A549 (cell line): Measurements from ENCODE around the gene DHX8. TPM values are rescaled to one million over a fixed set of nuclear protein-coding genes. Genes with fewer than 3 reads are reported as not detected.

Experiments used
- ATAC-seq, 2 experiments: fragments of 200-7000 bp in 1 of 2; fragments of >200 bp in 1 of 2; cut with Nextera tagmentation in 1 of 2; cut with Tn5 transposase in 1 of 2; 3 replicates each; pipeline versions ENCODE4 v1.8.0 to v1.9.1; 2018 to 2020; ENCODE audit warnings: mild to moderate bottlenecking in 1 of 2, moderate library complexity in 1 of 2
- CTCF ChIA-PET: fragments of 300-600 bp; sonication (Branson Sonifier 250); formaldehyde crosslinking; extraction: SDS; loops from one replicate; lab custom pipeline; 2021; ENCODE audit warnings: antibody characterized with exemption, inconsistent platforms; lab: Yijun Ruan, JAX
- POLR2A ChIA-PET: fragments of 350-600 bp; formaldehyde crosslinking; extraction: SDS; loops from one replicate; lab custom pipeline; 2021; ENCODE audit warnings: antibody characterized with exemption, inconsistent platforms; lab: Yijun Ruan, JAX
- DNase-seq, 2 experiments: peaks; one replicate each; pipeline versions ENCODE4 v3.0.0 to v3.0.0-alpha.2; 2011 to 2016; ENCODE audit warnings: low read depth in 1 of 2, low spot score in 1 of 2
- FAIRE-seq: peaks from 2 replicates; lab custom pipeline; 2011; peaks lifted over from hg19 to GRCh38; lab: Jason Lieb, UNC
- H3K27ac ChIP-seq, 2 experiments: fragments of >200 bp; sonication (Bioruptor Twin); formaldehyde crosslinking; 3 replicates each; pipeline ENCODE4 v1.5.1; 2016 to 2017
- H3K4me1 ChIP-seq: fragments of >200 bp; sonication (Bioruptor Twin); formaldehyde crosslinking; 3 replicates; pipeline ENCODE4 v1.6.1; 2016
- H3K4me2 ChIP-seq: fragments of >200 bp; sonication (Bioruptor Twin); formaldehyde crosslinking; 3 replicates; pipeline ENCODE4 v1.6.1; 2016
- H3K4me3 ChIP-seq: fragments of >200 bp; sonication (Bioruptor Twin); formaldehyde crosslinking; 3 replicates; pipeline ENCODE4 v1.5.1; 2016
- H3K9me3 ChIP-seq: fragments of >200 bp; sonication (Bioruptor Twin); formaldehyde crosslinking; 3 replicates; pipeline ENCODE4 v1.6.1; 2016
- ATOH8 ChIP-seq: fragments of 250-450 bp; sonication (Bioruptor Pico); IDR thresholded peaks from 2 replicates; pipeline ENCODE4 v1.5.0; 2020; ENCODE audit warnings: low read depth, mild to moderate bottlenecking, moderate library complexity
- CBX8 ChIP-seq: fragments of 200-600 bp; sonication (generic); IDR thresholded peaks from 2 replicates; pipeline ENCODE4 v1.6.1; 2016
- CHD2 ChIP-seq: fragments of 150-350 bp; IDR thresholded peaks from 2 replicates; pipeline ENCODE4 v1.6.1; 2014; ENCODE audit warnings: low read length; ENCODE audit not compliant: partially characterized antibody
- CHD4 ChIP-seq: fragments of 200-600 bp; sonication (generic); IDR thresholded peaks from 2 replicates; pipeline ENCODE4 v1.6.1; 2016; ENCODE audit warnings: antibody characterized with exemption, mild to moderate bottlenecking, borderline replicate concordance
- EHF ChIP-seq: fragments of 250-450 bp; sonication (Bioruptor Pico); IDR thresholded peaks from 2 replicates; pipeline ENCODE4 v1.5.0; 2020; ENCODE audit warnings: mild to moderate bottlenecking
- ESRRA ChIP-seq: fragments of 150-350 bp; IDR thresholded peaks from 2 replicates; pipeline ENCODE4 v1.6.1; 2014; ENCODE audit warnings: mild to moderate bottlenecking, low read length, borderline replicate concordance
- FOXS1 ChIP-seq: fragments of 250-450 bp; sonication (Bioruptor Pico); IDR thresholded peaks from 2 replicates; pipeline ENCODE4 v1.5.0; 2020; ENCODE audit warnings: mild to moderate bottlenecking, moderate library complexity
- GATA3 ChIP-seq: IDR thresholded peaks from 2 replicates; pipeline ENCODE4 v1.6.1; 2012; ENCODE audit warnings: borderline replicate concordance
- HDAC2 ChIP-seq: fragments of 200-600 bp; sonication (generic); IDR thresholded peaks from 2 replicates; pipeline ENCODE4 v1.6.1; 2016
- HES2 ChIP-seq: fragments of >200 bp; sonication (Bioruptor Twin); formaldehyde crosslinking; IDR thresholded peaks from 2 replicates; pipeline ENCODE4 v1.6.1; 2016
- KDM1A ChIP-seq: fragments of 200-600 bp; sonication (generic); IDR thresholded peaks from 2 replicates; pipeline ENCODE4 v1.6.1; 2016; ENCODE audit warnings: low read depth, mild to moderate bottlenecking
- KDM5A ChIP-seq: fragments of 200-600 bp; sonication (generic); IDR thresholded peaks from 2 replicates; pipeline ENCODE4 v1.6.1; 2016; ENCODE audit warnings: antibody characterized with exemption, mild to moderate bottlenecking
- MAZ ChIP-seq: fragments of 150-350 bp; IDR thresholded peaks from 2 replicates; pipeline ENCODE4 v1.6.1; 2014; ENCODE audit warnings: antibody characterized with exemption, low read depth, low read length, borderline replicate concordance
- MYC ChIP-seq: IDR thresholded peaks from 2 replicates; pipeline ENCODE4 v1.6.1; 2012; ENCODE audit warnings: mild to moderate bottlenecking, inconsistent platforms, low read length, improper control_type of control experiment, borderline replicate concordance
- NFE2L2 ChIP-seq: fragments of 150-350 bp; conservative IDR thresholded peaks from 2 replicates; pipeline ENCODE4 v1.6.1; 2014; ENCODE audit warnings: low read length
- NPAS2 ChIP-seq: fragments of 250-450 bp; sonication (Bioruptor Pico); IDR thresholded peaks from 2 replicates; pipeline ENCODE4 v1.8.0; 2022; ENCODE audit warnings: mild to moderate bottlenecking, moderate library complexity, borderline replicate concordance
- PHF8 ChIP-seq: fragments of 200-600 bp; sonication (generic); IDR thresholded peaks from 2 replicates; pipeline ENCODE4 v1.6.1; 2016; ENCODE audit warnings: low read depth, mild to moderate bottlenecking, antibody characterized with exemption, moderate library complexity, borderline replicate concordance
- POLR2AphosphoS2 ChIP-seq: conservative IDR thresholded peaks from 2 replicates; pipeline ENCODE4 v1.6.1; 2012; ENCODE audit warnings: low read length, improper control_type of control experiment, inconsistent platforms
- RCOR1 ChIP-seq: fragments of 150-350 bp; IDR thresholded peaks from 2 replicates; pipeline ENCODE4 v1.6.1; 2014; ENCODE audit warnings: antibody characterized with exemption, low read length, low read depth
- RFX5 ChIP-seq: fragments of 450-650 bp; IDR thresholded peaks from 2 replicates; pipeline ENCODE4 v1.7.1; 2014; ENCODE audit warnings: antibody characterized with exemption, mild to moderate bottlenecking, moderate library complexity
- RNF2 ChIP-seq: fragments of 200-600 bp; sonication (generic); IDR thresholded peaks from 2 replicates; pipeline ENCODE4 v1.6.1; 2016; ENCODE audit warnings: low read depth, mild to moderate bottlenecking, antibody characterized with exemption, moderate library complexity, borderline replicate concordance
- SMC3 ChIP-seq: fragments of >200 bp; sonication (Bioruptor Twin); formaldehyde crosslinking; IDR thresholded peaks from 3 replicates; pipeline ENCODE4 v1.6.1; 2018; ENCODE audit warnings: inconsistent platforms
- ZSCAN20 ChIP-seq: fragments of 250-450 bp; sonication (Bioruptor Pico); IDR thresholded peaks from 2 replicates; pipeline ENCODE4 v1.8.0; 2022; ENCODE audit warnings: mild to moderate bottlenecking, moderate library complexity
- WGBS: methylation state at CpG from one replicate; pipeline ENCODE4 v1.1.6; 2017; ENCODE audit errors: missing lambda C conversion rate; 5-methylcytosine and 5-hydroxymethylcytosine counted together
- polyA plus RNA-seq, 4 experiments: library from polyadenylated mRNA; depleted of rRNA in 3 of 4; stranded (reverse); fragments of >200 nt; fragmentation: RNase III in 1 of 4; extraction: RNeasy Plus Mini Kit Qiagen cat#74134 plus additional on column Dnase treatment in 1 of 4; gene quantifications; 2 replicates in 3 of 4; 3 replicates in 1 of 4; pipeline ENCODE4 v1.2.3, GENCODE V29; 2011 to 2017
- TF ChIP-seq, protein P1 (sequence below): IDR thresholded peaks from 2 replicates; pipeline ENCODE4 v1.6.1; 2012; ENCODE audit warnings: low read depth, borderline replicate concordance
- TF ChIP-seq, protein P2 (sequence below): fragments of 250-450 bp; sonication (Bioruptor Pico); IDR thresholded peaks from 2 replicates; pipeline ENCODE4 v1.5.0; 2021; ENCODE audit warnings: mild to moderate bottlenecking, moderate library complexity, borderline replicate concordance
- TF ChIP-seq, protein P3 (sequence below): fragments of 450-650 bp; IDR thresholded peaks from 2 replicates; pipeline ENCODE4 v1.6.1; 2014; ENCODE audit warnings: antibody characterized with exemption

The DHX8 gene
- polyA plus RNA-seq, 2 of the 4 experiments (the other 2 are of a cell fraction): 33.2 to 66.0 TPM

- ATAC-seq (no peak), FAIRE-seq (no peak), DNase-seq (no peak)
- Histone ChIP-seq H3K9me3 (no peaks in the 10 kb centered on the region), H3K4me3 (no peak overlapping the region), H3K4me1 (peaks cover 31% of the 10 kb centered on the region), H3K4me2 (no peak overlapping the region), H3K27ac (no peak overlapping the region)
- ChIA-PET CTCF (interaction anchor here (1.2 to 7.8 kb wide), 5 partner anchors 9 to 135 kb away, joined by 3 to 57 read pairs (median 44); partner anchors contain the start of gene DHX8), POLR2A (interaction anchor here (0.7 kb wide), 1 partner anchor 16 kb away, joined by 8 read pairs; no protein-coding TSS in a partner anchor)
- 94% methylated on average over 20 of the region's 20 CpGs for WGBS
- no peak for TF ChIP-seq SMC3
- no peak for TF ChIP-seq KDM5A
- TF ChIP-seq HES2: no peak
- no peak for TF ChIP-seq ATOH8
- TF ChIP-seq MAZ: no peak
- no peak for TF ChIP-seq HDAC2
- no peak for TF ChIP-seq NFE2L2
- TF ChIP-seq RCOR1: no peak
- no peak for TF ChIP-seq RFX5
- TF ChIP-seq KDM1A: no peak
- TF ChIP-seq CBX8: no peak
- TF ChIP-seq CHD4: no peak
- TF ChIP-seq, protein P1, sequence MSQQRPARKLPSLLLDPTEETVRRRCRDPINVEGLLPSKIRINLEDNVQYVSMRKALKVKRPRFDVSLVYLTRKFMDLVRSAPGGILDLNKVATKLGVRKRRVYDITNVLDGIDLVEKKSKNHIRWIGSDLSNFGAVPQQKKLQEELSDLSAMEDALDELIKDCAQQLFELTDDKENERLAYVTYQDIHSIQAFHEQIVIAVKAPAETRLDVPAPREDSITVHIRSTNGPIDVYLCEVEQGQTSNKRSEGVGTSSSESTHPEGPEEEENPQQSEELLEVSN: no peak
- TF ChIP-seq ZSCAN20 (CRISPR knock-in tag): no peak
These were observed 45.4 kb downstream of the DHX8 start for GRCh38 chr17:43528988-43529814.

- no peak for FAIRE-seq
- CTCF ChIA-PET: interaction anchor here (1.1 to 7.8 kb wide), 5 partner anchors 10 to 231 kb away, joined by 3 to 57 read pairs (median 44); partner anchors contain the start of gene DHX8
- POLR2A ChIA-PET: no interaction called here
- peaks cover 31% of the 10 kb centered on the region for H3K4me1 ChIP-seq
- H3K9me3 ChIP-seq: no peaks in the 10 kb centered on the region
- peak overlapping the region in 1 of 2 experiments; percentile 48; a peak in 2 of 6 replicates for H3K27ac ChIP-seq
- TF ChIP-seq CHD2 (no peak), NPAS2 (no peak), CHD4 (no peak), MYC (no peak), EHF (no peak), HES2 (no peak), GATA3 (no peak), ESRRA (no peak), RNF2 (no peak), PHF8 (no peak), FOXS1 (no peak), POLR2AphosphoS2 (no peak), SMC3 (no peak)
- TF ChIP-seq, protein P2, sequence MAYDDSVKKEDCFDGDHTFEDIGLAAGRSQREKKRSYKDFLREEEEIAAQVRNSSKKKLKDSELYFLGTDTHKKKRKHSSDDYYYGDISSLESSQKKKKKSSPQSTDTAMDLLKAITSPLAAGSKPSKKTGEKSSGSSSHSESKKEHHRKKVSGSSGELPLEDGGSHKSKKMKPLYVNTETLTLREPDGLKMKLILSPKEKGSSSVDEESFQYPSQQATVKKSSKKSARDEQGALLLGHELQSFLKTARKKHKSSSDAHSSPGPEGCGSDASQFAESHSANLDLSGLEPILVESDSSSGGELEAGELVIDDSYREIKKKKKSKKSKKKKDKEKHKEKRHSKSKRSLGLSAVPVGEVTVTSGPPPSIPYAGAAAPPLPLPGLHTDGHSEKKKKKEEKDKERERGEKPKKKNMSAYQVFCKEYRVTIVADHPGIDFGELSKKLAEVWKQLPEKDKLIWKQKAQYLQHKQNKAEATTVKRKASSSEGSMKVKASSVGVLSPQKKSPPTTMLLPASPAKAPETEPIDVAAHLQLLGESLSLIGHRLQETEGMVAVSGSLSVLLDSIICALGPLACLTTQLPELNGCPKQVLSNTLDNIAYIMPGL (CRISPR knock-in tag): no peak
- TF ChIP-seq, protein P3, sequence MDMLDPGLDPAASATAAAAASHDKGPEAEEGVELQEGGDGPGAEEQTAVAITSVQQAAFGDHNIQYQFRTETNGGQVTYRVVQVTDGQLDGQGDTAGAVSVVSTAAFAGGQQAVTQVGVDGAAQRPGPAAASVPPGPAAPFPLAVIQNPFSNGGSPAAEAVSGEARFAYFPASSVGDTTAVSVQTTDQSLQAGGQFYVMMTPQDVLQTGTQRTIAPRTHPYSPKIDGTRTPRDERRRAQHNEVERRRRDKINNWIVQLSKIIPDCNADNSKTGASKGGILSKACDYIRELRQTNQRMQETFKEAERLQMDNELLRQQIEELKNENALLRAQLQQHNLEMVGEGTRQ: no peak
- TF ChIP-seq, all 56 proteins: peak for 0
- ATAC-seq: no peak; a peak in 1 of 6 replicates
- no peak overlapping the region for H3K4me2 ChIP-seq
- no peak for DNase-seq
- 87% methylated on average over 6 of the region's 6 CpGs for WGBS
- no peak overlapping the region for H3K4me3 ChIP-seq
These were observed 46.1 kb downstream of the DHX8 start for GRCh38 chr17:43529947-43530287.
